ENCODE measurements around the gene TTC3. TPM values are rescaled to one million over a fixed set of nuclear protein-coding genes. Genes with fewer than 3 reads are reported as not detected.

Gene TTC3
- total and polyA plus RNA-seq, 10 of the 15 experiments (the other 5 are each of a cell fraction or from before 2014, with no cell fraction given) = 23.1 to 94.9 (median 72.7) TPM

- no peaks in the 10 kb centered on the region; the same call in 2 of the 3 replicates for H3K9me3 ChIP-seq (replicated peaks; ENCODE audit: control insufficient read depth, insufficient read depth, low read length)
- no peak for FAIRE-seq
- H3K4me3 ChIP-seq = no peak overlapping the region
- 57% methylated on average over 5 of the region's 5 CpGs for WGBS (ENCODE audit: insufficient coverage, insufficient replicate concordance, low lambda C conversion rate, missing lambda C conversion rate)
- ATAC-seq = no peak
- in situ Hi-C loops (cut with MboI) (no loop called here), intact Hi-C loops (cut with micrococcal nuclease; ENCODE audit: unreplicated experiment) (no loop called here)
- no peaks in the 10 kb centered on the region for H3K79me2 ChIP-seq (ENCODE audit: control insufficient read depth, insufficient read depth, low read length)
- no TSS peak for BruUV-seq (replicated peaks)
- H3K4me1 ChIP-seq (ENCODE audit: control insufficient read depth, insufficient read depth, low read length) = no peaks in the 10 kb centered on the region
- H4K20me1 ChIP-seq (ENCODE audit: control insufficient read depth, insufficient read depth) = no peaks in the 10 kb centered on the region
- no peaks in the 10 kb centered on the region for H3K27me3 ChIP-seq (replicated peaks in 1 of 2; ENCODE audit: control insufficient read depth in 2 of 2, insufficient read depth in 2 of 2, low read length in 1 of 2)
- H3K27ac ChIP-seq (ENCODE audit: control insufficient read depth, insufficient read depth) = no peak overlapping the region
- SMC1A ChIA-PET (ENCODE audit: uncharacterized antibody, unreplicated experiment) = no interaction called here
- DNase-seq (ENCODE audit: low read depth, low spot score) = no peak
- H3K4me2 ChIP-seq (ENCODE audit: control insufficient read depth, insufficient read depth) = no peak overlapping the region
- H3K36me3 ChIP-seq (ENCODE audit: control insufficient read depth in 2 of 2, insufficient read depth in 2 of 2, low read length in 1 of 2) = no peaks in the 10 kb centered on the region
- POLR2A ChIA-PET = no interaction called here
- no peak overlapping the region for H2AFZ ChIP-seq (ENCODE audit: control insufficient read depth, low read depth, low read length)
- CTCF ChIA-PET = interaction anchor here (1.1 kb wide), 1 partner anchor 108 kb away, joined by 3 read pairs; no protein-coding TSS in a partner anchor
- RAD21 ChIA-PET (ENCODE audit: unreplicated experiment) = no interaction called here
- H3K9ac ChIP-seq (ENCODE audit: control insufficient read depth, insufficient read depth, low read length) = no peak overlapping the region
- no peak for TF ChIP-seq TCF3 (IDR thresholded peaks at IDR 0.05; ENCODE audit: borderline replicate concordance, insufficient read depth, low read depth, low read length)
- no peak for TF ChIP-seq CHD2 (IDR thresholded peaks at IDR 0.05; ENCODE audit: borderline replicate concordance, low read depth, low read length)
- no peak for TF ChIP-seq ZNF274 (IDR thresholded peaks at IDR 0.05; ENCODE audit: insufficient read depth, insufficient read length)
- TF ChIP-seq RELA (IDR thresholded peaks at IDR 0.05; ENCODE audit: borderline replicate concordance, partially characterized antibody) = no peak
- TF ChIP-seq, protein P1, sequence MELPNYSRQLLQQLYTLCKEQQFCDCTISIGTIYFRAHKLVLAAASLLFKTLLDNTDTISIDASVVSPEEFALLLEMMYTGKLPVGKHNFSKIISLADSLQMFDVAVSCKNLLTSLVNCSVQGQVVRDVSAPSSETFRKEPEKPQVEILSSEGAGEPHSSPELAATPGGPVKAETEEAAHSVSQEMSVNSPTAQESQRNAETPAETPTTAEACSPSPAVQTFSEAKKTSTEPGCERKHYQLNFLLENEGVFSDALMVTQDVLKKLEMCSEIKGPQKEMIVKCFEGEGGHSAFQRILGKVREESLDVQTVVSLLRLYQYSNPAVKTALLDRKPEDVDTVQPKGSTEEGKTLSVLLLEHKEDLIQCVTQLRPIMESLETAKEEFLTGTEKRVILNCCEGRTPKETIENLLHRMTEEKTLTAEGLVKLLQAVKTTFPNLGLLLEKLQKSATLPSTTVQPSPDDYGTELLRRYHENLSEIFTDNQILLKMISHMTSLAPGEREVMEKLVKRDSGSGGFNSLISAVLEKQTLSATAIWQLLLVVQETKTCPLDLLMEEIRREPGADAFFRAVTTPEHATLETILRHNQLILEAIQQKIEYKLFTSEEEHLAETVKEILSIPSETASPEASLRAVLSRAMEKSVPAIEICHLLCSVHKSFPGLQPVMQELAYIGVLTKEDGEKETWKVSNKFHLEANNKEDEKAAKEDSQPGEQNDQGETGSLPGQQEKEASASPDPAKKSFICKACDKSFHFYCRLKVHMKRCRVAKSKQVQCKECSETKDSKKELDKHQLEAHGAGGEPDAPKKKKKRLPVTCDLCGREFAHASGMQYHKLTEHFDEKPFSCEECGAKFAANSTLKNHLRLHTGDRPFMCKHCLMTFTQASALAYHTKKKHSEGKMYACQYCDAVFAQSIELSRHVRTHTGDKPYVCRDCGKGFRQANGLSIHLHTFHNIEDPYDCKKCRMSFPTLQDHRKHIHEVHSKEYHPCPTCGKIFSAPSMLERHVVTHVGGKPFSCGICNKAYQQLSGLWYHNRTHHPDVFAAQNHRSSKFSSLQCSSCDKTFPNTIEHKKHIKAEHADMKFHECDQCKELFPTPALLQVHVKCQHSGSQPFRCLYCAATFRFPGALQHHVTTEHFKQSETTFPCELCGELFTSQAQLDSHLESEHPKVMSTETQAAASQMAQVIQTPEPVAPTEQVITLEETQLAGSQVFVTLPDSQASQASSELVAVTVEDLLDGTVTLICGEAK (IDR thresholded peaks at IDR 0.05; ENCODE audit: borderline replicate concordance) = no peak
- no peak for TF ChIP-seq SUZ12 (IDR thresholded peaks at IDR 0.05; ENCODE audit: unreplicated experiment)
- TF ChIP-seq KAT2A (conservative IDR thresholded peaks at IDR 0.05; ENCODE audit: control insufficient read depth, low read depth, low read length) = no peak
- TF ChIP-seq PML (IDR thresholded peaks at IDR 0.05; ENCODE audit: low read length) = no peak
- no peak for TF ChIP-seq HCFC1 (IDR thresholded peaks at IDR 0.05; ENCODE audit: low read length)
- TF ChIP-seq IRF4 (IDR thresholded peaks at IDR 0.05; ENCODE audit: low read depth, low read length) = no peak
- no peak for TF ChIP-seq ZNF592 (IDR thresholded peaks at IDR 0.05)
- TF ChIP-seq RAD21 (IDR thresholded peaks at IDR 0.05; ENCODE audit: insufficient read depth, low read depth, low read length) = no peak
- TF ChIP-seq, protein P2, sequence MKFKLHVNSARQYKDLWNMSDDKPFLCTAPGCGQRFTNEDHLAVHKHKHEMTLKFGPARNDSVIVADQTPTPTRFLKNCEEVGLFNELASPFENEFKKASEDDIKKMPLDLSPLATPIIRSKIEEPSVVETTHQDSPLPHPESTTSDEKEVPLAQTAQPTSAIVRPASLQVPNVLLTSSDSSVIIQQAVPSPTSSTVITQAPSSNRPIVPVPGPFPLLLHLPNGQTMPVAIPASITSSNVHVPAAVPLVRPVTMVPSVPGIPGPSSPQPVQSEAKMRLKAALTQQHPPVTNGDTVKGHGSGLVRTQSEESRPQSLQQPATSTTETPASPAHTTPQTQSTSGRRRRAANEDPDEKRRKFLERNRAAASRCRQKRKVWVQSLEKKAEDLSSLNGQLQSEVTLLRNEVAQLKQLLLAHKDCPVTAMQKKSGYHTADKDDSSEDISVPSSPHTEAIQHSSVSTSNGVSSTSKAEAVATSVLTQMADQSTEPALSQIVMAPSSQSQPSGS (IDR thresholded peaks at IDR 0.05; ENCODE audit: low read length) = no peak
- TF ChIP-seq, protein P3, sequence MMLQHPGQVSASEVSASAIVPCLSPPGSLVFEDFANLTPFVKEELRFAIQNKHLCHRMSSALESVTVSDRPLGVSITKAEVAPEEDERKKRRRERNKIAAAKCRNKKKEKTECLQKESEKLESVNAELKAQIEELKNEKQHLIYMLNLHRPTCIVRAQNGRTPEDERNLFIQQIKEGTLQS (IDR thresholded peaks at IDR 0.05; ENCODE audit: borderline replicate concordance, extremely low read depth, low read depth, low read length) = no peak
- no peak for TF ChIP-seq FOXK2 (IDR thresholded peaks at IDR 0.05)
These were observed 13.9 kb upstream of the TTC3 start for GRCh38 chr21:37059181-37059580.

All from GM12878 (cell line).